NCI-H2107 treated with DMSO at 0.1 percent for 48 hours (cell line): ENCODE results near the gene FBXO47.

ENCODE experiments used
- DNase-seq: peaks from one replicate; lab custom pipeline; 2025; ENCODE audit not compliant: unreplicated experiment; lab: John Stamatoyannopoulos, UW

FBXO47 gene

DNA sequence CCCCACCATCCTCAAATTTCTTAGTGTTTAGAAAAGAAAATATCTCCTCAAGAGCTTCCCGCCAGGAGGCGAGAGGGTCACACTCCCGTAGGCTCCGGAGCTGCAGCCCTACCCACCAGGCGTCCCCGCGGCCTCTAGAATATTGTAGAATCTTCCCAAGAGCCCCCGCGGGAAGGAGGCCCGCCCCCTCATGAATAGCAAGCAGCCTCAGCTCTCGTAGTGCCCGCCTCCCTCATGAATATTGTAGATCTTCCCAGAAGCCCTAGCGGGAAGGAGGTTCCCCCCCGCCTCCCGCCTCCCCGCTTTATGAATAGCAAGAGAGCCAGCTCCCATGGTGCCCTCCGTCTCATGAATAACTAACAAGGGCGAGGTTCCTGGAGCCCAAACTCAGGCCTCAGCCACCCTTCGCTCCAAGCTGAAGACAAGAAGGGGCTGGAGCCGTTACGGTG lies at the start of gene FBXO47:
Gene FBXO47 (minus strand): TSS at position 114 of the 449 bp plus-strand sequence. CDS start 4,378 bp downstream, outside the sequence.
- DNase-seq, result no peak

GRCh38 chr17:39016193-39017153 lies 49.3 kb upstream of the FBXO47 start:
- no peak for DNase-seq

DNA sequence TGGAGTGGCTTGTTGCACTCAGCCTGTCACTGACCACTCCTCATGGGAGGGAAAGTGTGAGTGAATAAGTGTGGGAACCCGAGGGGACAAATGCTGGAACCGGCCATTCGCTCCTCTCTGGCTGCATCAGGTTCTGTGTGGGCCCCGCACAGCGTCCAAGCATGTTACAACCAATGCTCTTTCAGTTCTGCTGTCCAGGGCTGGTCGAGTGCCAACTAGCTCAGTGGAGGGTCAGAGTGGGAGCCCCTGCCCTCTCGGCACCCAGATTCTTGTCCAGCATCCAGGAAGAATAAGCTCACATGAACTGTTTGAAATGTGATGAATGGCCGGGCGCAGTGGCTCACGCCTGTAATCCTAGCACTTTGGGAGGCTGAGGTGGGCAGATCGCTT lies 48.3 kb upstream of the FBXO47 start:
- no peak for DNase-seq

DNA sequence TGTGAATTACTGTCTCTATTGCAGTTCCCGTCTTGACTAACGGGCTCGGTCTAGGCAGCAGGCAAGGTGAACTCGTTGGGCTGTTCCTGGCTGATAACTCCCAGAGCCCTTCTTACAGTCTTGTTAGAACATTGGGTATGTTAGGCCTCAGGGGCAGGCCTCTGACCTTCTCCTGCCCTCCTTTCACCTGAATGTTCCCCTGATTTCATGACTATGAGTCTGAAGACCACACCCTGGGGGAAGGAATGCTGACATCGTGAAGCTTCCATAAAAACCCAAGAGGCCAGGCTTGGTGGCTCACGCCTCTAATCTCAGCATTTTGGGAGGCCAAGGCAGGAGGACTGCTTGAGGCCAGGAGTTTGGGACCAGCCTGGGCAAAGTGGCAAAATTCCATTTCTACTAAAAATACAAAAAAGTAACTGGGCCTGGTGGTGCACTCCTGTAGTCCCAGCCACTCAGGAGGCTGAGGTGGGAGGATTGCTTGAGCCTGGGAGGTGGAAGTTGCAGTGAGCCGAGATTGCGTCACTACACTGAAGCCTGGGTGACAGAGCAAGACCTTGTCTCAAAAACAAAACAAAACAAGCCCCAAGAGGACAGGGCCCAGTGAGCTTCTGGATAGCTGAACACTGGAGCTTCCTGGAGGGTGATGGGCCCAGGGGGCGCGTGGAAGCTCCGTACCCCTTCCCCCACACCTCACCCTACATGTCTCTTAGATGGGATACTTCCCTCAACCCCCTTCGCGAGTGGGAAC lies 47.8 kb upstream of the FBXO47 start:
- no peak for DNase-seq

- DNase-seq, result no peak
Measured at GRCh38 chr17:39014044-39014794, 47.0 kb upstream of the FBXO47 start.

DNA sequence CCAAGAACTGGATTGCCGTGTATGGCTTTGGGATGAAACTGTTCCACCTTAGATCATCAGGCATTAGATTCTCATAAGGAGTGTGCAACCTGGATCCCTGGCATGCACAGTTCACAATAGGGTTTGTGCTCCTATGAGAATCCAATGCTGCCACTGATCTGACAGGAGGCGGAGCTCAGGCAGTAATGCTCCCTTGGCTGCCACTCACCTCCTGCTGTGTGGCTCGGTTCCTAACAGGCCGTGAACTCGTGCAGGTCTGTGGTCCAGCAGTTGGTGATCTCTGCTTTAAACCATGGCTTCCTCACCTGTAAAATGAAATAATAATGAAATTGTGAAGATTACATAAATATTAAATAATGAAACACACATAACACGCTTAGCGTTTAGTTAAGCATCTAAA lies 45.5 kb upstream of the FBXO47 start:
- no peak for DNase-seq

DNA sequence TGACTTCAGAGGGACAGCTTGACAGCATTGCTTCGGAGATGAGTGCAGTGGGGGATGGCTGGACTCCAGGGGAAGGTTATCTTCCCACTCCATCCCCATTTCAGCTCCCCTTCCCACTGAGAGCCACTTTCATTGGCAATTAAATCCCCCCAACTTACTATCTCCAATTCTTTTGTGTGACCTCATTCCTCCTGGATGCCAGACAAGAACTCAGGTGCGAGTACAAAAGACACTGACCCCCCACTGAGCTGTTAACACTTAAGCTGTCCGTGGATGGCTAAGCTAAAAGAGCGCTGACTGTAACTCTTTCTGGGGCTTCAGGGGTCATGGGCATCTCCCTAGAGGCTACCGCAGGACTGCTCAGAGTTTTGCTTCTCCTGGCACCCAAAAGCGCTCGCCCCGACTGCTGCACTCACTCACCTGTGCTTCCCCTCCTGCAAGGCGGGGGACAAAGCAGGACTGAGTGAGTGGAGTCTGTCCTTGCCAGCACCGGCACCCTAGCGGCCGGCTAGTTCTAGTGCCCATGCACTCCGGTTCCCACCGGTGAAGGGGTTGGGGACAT lies 44.8 kb upstream of the FBXO47 start:
- DNase-seq, result no peak

DNA sequence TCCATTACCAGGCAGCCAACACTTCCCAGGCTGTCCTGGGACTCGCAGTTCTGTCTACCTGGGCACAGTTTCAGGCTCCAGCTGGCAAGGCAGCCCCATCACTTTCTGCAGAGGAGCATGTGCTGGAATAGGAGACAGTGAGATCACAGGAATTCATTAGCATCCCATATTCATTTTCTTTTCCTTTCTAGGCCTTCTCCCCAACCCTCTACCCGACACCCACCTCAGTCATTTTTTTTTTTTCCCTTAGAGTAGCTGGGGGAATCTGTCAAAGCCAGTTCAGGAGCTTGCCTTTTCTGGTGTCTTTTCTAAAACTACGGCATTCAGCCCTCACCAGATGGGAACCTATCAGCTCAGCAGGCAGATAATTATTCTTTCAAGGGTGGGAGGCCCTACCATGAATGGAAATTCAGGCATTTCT lies 42.4 kb upstream of the FBXO47 start:
- no peak for DNase-seq

GRCh38 chr17:39008633-39009032 lies 41.4 kb upstream of the FBXO47 start:
- DNase-seq, result no peak

- DNase-seq, result no peak
Measured at GRCh38 chr17:39002991-39003715, 36.0 kb upstream of the FBXO47 start.

- DNase-seq, result no peak
Measured at GRCh38 chr17:39001703-39002637, 34.8 kb upstream of the FBXO47 start.

GRCh38 chr17:39000021-39000601 lies 32.9 kb upstream of the FBXO47 start:
- DNase-seq, result no peak

GRCh38 chr17:38996660-38997337 lies 29.6 kb upstream of the FBXO47 start:
- no peak for DNase-seq

DNA sequence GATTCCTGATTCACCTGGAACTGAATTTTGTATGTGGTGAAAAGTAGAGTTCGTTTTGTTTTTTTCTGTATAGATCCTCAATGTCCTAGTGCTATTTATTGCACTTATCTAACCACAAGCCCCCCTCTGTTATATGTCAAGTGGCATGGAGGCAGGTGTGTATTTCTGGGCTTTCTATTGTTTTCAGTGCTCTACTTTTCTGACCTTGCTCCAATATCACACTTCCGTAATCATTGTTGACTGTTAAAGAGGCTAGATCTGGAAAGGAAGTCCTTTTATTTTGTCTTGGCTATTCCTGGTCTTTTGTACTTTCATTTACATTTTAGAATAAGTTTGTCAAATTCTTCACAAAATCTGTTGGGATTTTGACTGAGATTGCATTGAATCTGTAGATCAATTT lies 26.8 kb upstream of the FBXO47 start:
- peak; percentile 93 for DNase-seq

DNA sequence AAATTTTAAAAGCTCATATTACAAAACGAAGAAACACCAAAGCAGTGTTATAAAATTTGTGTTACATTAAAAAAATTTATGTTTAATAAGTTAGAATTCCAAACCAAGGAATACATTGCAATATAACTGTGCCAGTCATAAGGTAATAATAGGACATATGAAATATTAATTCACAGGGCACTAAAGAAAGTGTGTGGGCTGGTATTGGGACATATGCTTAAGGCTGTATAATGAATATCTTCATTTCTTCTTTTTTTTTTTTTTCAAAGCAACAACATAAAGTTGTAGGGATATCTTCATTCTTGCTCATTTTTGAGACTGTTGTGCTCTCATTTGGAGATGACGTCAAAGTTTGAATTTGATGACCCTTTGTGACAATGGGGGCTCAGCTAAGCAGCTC lies 17.5 kb upstream of the FBXO47 start:
- DNase-seq, result no peak

- DNase-seq, result peak; percentile 73
Measured at GRCh38 chr17:38982858-38983746, 15.9 kb upstream of the FBXO47 start.

GRCh38 chr17:38981636-38982035 lies 14.4 kb upstream of the FBXO47 start:
- no peak for DNase-seq
